ENCODE data around the gene CCL2. TPM values are rescaled to one million over a fixed set of nuclear protein-coding genes. Genes with fewer than 3 reads are reported as not detected.
A peak's percentile ranks its signal among the peaks of the same experiment; 100 is the strongest.

Gene CCL2
- total and polyA plus RNA-seq, 2 experiments from 2014 or later: 33.1 to 111 TPM

GRCh38 chr17:34253139-34253525 lies 2.0 kb upstream of the CCL2 start:
- peaks cover 71% of the 10 kb centered on the region for H3K4me1 ChIP-seq (ENCODE audit: insufficient read depth)
- H3K9me2 ChIP-seq (ENCODE audit: insufficient read depth): no peaks in the 10 kb centered on the region
- peak overlapping the region; percentile 77 for H3K4me2 ChIP-seq (ENCODE audit: unreplicated experiment)
- H3K9me3 ChIP-seq (ENCODE audit: low read depth): no peaks in the 10 kb centered on the region
- peaks cover 83% of the 10 kb centered on the region for H3F3A ChIP-seq (ENCODE audit: insufficient read depth)
- in situ Hi-C loops (cut with MboI): no loop called here
- H2AFZ ChIP-seq: no peak overlapping the region
- peak overlapping the region; percentile 78 for H3K4me3 ChIP-seq
- WGBS, 2 experiments (ENCODE audit: low coverage in 1 of 2, low lambda C conversion rate in 2 of 2, missing lambda C conversion rate in 2 of 2): 28 to 35% methylated on average over 3 of the region's 3 CpGs
- no peaks in the 10 kb centered on the region for H3K27me3 ChIP-seq (replicated peaks; ENCODE audit: insufficient read depth)
- H3K79me2 ChIP-seq (ENCODE audit: insufficient read depth): no peaks in the 10 kb centered on the region
- peak; percentile 55 for DNase-seq
- peak overlapping the region; percentile 65 for H3K9ac ChIP-seq
- H3K36me3 ChIP-seq (ENCODE audit: low read depth): no peaks in the 10 kb centered on the region
- H3K27ac ChIP-seq: peak overlapping the region; percentile 95
- no peak for TF ChIP-seq EZH2 (IDR thresholded peaks at IDR 0.05; ENCODE audit: insufficient read depth, poor library complexity, severe bottlenecking)
- no peak for TF ChIP-seq EZH2phosphoT487 (IDR thresholded peaks at IDR 0.05; ENCODE audit: insufficient read depth, low read depth)
- H4K20me1 ChIP-seq (ENCODE audit: insufficient read depth): no peaks in the 10 kb centered on the region

DNA sequence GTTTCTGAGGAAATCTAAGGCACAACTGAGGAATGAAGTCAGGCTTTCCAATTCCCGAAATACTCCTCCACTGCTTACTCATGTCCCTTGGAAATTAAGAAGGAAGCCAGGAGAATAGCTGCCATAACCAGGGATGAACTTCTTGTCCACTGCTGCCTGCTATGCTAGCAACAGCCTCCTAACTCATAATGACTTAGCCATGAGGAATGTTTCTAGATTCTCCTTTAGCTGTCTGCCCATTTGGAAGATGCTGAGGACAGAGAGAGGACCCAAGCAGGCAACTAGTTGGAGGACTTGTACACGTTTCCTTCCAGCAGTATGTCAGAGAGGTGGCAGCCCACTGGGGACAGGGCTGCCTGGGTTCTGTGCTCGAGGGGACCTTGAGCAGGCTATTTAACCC lies 939 bp upstream of the CCL2 start:
- peaks cover 67% of the 10 kb centered on the region for H3K4me1 ChIP-seq (ENCODE audit: insufficient read depth)
- no peaks in the 10 kb centered on the region for H3K9me2 ChIP-seq (ENCODE audit: insufficient read depth)
- H3K79me2 ChIP-seq (ENCODE audit: insufficient read depth): no peaks in the 10 kb centered on the region
- TF ChIP-seq EZH2phosphoT487 (IDR thresholded peaks at IDR 0.05; ENCODE audit: insufficient read depth, low read depth): no peak
- no peak for TF ChIP-seq EZH2 (IDR thresholded peaks at IDR 0.05; ENCODE audit: insufficient read depth, poor library complexity, severe bottlenecking)
- H3K27ac ChIP-seq: peak overlapping the region; percentile 95
- WGBS, 2 experiments (ENCODE audit: low coverage in 1 of 2, low lambda C conversion rate in 2 of 2, missing lambda C conversion rate in 2 of 2): 0% methylated on average over 3 of the region's 3 CpGs
- peak overlapping the region; percentile 77 for H3K4me2 ChIP-seq (ENCODE audit: unreplicated experiment)
- H3K4me3 ChIP-seq: peak overlapping the region; percentile 78
- H3K27me3 ChIP-seq (replicated peaks; ENCODE audit: insufficient read depth): no peaks in the 10 kb centered on the region
- no peak overlapping the region for H2AFZ ChIP-seq
- peak overlapping the region; percentile 65 for H3K9ac ChIP-seq
- peaks cover 84% of the 10 kb centered on the region for H3F3A ChIP-seq (ENCODE audit: insufficient read depth)
- peak; percentile 89 for DNase-seq
- no peaks in the 10 kb centered on the region for H3K36me3 ChIP-seq (ENCODE audit: low read depth)
- no peaks in the 10 kb centered on the region for H4K20me1 ChIP-seq (ENCODE audit: insufficient read depth)
- no peaks in the 10 kb centered on the region for H3K9me3 ChIP-seq (ENCODE audit: low read depth)
- in situ Hi-C loops (cut with MboI): no loop called here

GRCh38 chr17:34255381-34255732 lies 272 bp downstream of the CCL2 start:
- TF ChIP-seq EZH2phosphoT487 (IDR thresholded peaks at IDR 0.05; ENCODE audit: insufficient read depth, low read depth) (no peak), EZH2 (IDR thresholded peaks at IDR 0.05; ENCODE audit: insufficient read depth, poor library complexity, severe bottlenecking) (no peak)
- no peaks in the 10 kb centered on the region for H3K79me2 ChIP-seq (ENCODE audit: insufficient read depth)
- H3K4me1 ChIP-seq (ENCODE audit: insufficient read depth): peaks cover 62% of the 10 kb centered on the region
- no peaks in the 10 kb centered on the region for H4K20me1 ChIP-seq (ENCODE audit: insufficient read depth)
- H3K36me3 ChIP-seq (ENCODE audit: low read depth): no peaks in the 10 kb centered on the region
- peak overlapping the region; percentile 95 for H3K27ac ChIP-seq
- H2AFZ ChIP-seq: peak overlapping the region; percentile 75
- in situ Hi-C loops (cut with MboI): no loop called here
- H3K4me3 ChIP-seq: peak overlapping the region; percentile 78
- 20 to 24% methylated on average over 5 of the region's 5 CpGs for WGBS, 2 experiments (ENCODE audit: low coverage in 1 of 2, low lambda C conversion rate in 2 of 2, missing lambda C conversion rate in 2 of 2)
- H3K9ac ChIP-seq: peak overlapping the region; percentile 65
- H3K9me3 ChIP-seq (ENCODE audit: low read depth): no peaks in the 10 kb centered on the region
- H3F3A ChIP-seq (ENCODE audit: insufficient read depth): peaks cover 86% of the 10 kb centered on the region
- peak; percentile 67 for DNase-seq
- H3K27me3 ChIP-seq (replicated peaks; ENCODE audit: insufficient read depth): no peaks in the 10 kb centered on the region
- peak overlapping the region; percentile 77 for H3K4me2 ChIP-seq (ENCODE audit: unreplicated experiment)
- no peaks in the 10 kb centered on the region for H3K9me2 ChIP-seq (ENCODE audit: insufficient read depth)

DNA sequence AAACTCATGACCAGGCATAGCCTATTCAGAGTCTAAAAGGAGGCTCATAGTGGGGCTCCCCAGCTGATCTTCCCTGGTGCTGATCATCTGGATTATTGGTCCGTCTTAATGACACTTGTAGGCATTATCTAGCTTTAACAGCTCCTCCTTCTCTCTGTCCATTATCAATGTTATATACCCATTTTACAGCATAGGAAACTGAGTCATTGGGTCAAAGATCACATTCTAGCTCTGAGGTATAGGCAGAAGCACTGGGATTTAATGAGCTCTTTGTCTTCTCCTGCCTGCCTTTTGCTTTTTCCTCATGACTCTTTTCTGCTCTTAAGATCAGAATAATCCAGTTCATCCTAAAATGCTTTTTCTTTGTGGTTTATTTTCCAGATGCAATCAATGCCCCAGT lies 756 bp downstream of the CCL2 start:
- H3K4me1 ChIP-seq (ENCODE audit: insufficient read depth): peaks cover 57% of the 10 kb centered on the region
- in situ Hi-C loops (cut with MboI): no loop called here
- peak overlapping the region; percentile 95 for H3K27ac ChIP-seq

More for the DNA sequence above, 756 bp downstream of the CCL2 start:
- no peaks in the 10 kb centered on the region for H3K9me2 ChIP-seq (ENCODE audit: insufficient read depth)
- no peak for TF ChIP-seq EZH2 (IDR thresholded peaks at IDR 0.05; ENCODE audit: insufficient read depth, poor library complexity, severe bottlenecking)
- TF ChIP-seq EZH2phosphoT487 (IDR thresholded peaks at IDR 0.05; ENCODE audit: insufficient read depth, low read depth): no peak
- H3K9ac ChIP-seq: peak overlapping the region; percentile 65
- H3K79me2 ChIP-seq (ENCODE audit: insufficient read depth): no peaks in the 10 kb centered on the region
- H3F3A ChIP-seq (ENCODE audit: insufficient read depth): peaks cover 82% of the 10 kb centered on the region
- no peak for DNase-seq
- no peaks in the 10 kb centered on the region for H3K27me3 ChIP-seq (replicated peaks; ENCODE audit: insufficient read depth)
- no peak overlapping the region for H2AFZ ChIP-seq
- no peaks in the 10 kb centered on the region for H4K20me1 ChIP-seq (ENCODE audit: insufficient read depth)
- 90 to 100% methylated on average over 1 of the region's 1 CpG for WGBS, 2 experiments (ENCODE audit: low coverage in 1 of 2, low lambda C conversion rate in 2 of 2, missing lambda C conversion rate in 2 of 2)
- no peaks in the 10 kb centered on the region for H3K9me3 ChIP-seq (ENCODE audit: low read depth)
- peak overlapping the region; percentile 77 for H3K4me2 ChIP-seq (ENCODE audit: unreplicated experiment)
- H3K4me3 ChIP-seq: peak overlapping the region; percentile 78
- H3K36me3 ChIP-seq (ENCODE audit: low read depth): no peaks in the 10 kb centered on the region

Data from GM23248 (cell line).